ENCODE results near the gene MRPL37.
"Not testable (repeated sequence)": the region's sequence is repeated elsewhere in the genome, so short reads cannot be mapped to it uniquely, and the experiment has no call there.

MRPL37 gene

DNA sequence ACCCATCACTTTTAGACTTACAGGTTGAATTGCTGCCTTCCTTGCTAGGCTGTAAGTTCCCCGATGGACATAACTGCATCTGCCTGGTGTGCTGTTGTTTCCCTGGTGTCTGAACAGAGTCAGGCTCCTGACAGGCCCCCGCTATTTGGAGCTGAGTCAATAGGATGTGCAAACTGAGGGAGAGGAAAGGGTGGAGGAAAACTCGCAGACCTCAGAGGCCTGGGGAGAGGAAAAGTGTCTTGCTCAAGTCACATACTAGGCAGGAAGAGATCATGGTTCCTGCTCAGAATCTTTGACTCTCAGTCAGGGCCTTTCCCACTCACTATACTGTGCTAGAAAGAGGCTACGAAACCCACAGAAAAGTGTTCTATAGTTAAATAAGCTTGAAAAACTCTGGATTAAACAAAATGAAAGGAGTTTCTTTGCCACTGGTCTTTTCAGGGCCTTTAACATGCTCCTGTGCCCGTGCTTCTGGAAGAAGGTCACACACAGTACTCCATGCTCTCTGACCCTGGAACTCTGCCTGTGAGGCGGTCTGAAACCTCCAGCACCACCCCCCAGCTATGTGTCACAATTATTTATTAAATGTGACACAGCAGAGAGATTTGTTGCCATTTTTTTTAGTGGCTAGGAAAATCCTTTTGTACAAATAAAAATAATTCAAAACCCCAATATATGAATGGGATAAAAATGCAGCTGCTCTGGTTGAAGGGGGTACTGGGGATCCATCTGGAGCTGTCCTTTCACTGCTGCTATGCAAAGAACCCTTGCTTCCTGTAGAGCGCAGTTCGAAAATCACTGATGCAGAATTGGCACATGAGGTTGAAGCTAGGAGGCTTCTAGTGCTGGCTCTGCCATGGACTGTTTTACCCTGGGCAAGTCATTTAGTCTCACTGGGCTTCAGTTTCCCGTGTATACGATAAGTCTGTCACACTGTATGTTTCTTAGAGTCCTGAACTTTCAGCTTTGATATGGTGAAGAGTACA, 27.1 kb upstream of the MRPL37 start:
- DNase-seq (ENCODE audit: low spot score), result no peak

DNA sequence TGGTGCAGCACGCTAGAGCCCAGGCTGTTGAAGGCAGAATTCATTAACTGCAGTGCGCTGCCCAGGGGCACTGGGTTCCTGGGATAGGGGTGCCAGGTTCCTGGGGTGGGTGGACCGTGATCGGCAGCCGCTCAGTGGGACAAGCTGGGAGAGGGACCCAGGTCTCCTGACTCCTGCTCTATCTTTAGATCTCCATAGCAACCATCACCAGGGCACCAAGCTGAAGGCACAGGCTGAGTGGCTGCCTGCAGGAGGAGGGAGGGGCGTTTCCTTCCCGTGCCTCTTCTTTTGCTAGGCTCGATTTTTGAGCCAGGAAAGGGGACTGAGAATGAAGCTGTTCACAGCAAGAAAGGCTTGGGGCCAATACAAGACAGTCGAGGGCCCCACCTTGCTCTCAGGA, 26.3 kb upstream of the MRPL37 start:
- no peak for DNase-seq (ENCODE audit: low spot score)

DNA sequence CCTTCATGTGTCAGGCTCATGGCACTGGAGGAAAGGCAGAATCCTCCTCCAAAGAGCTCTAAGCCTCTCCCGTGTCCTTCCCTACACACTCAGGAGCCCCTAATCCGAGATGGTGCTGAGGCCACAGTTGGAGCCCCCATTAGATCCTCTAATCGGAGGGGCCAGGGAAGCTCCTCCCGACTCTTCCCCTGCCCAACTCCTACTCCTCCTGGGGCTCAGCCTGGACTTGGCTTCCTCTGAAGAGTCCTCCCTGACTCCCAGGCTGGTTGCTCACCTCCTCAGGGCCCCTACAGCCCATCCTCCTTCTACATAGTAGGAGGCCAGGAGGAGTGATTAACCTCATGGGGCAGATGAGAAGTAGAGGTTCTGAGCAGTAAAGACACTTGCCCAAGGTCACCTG, 25.9 kb upstream of the MRPL37 start:
- no peak for DNase-seq (ENCODE audit: low spot score)

DNA sequence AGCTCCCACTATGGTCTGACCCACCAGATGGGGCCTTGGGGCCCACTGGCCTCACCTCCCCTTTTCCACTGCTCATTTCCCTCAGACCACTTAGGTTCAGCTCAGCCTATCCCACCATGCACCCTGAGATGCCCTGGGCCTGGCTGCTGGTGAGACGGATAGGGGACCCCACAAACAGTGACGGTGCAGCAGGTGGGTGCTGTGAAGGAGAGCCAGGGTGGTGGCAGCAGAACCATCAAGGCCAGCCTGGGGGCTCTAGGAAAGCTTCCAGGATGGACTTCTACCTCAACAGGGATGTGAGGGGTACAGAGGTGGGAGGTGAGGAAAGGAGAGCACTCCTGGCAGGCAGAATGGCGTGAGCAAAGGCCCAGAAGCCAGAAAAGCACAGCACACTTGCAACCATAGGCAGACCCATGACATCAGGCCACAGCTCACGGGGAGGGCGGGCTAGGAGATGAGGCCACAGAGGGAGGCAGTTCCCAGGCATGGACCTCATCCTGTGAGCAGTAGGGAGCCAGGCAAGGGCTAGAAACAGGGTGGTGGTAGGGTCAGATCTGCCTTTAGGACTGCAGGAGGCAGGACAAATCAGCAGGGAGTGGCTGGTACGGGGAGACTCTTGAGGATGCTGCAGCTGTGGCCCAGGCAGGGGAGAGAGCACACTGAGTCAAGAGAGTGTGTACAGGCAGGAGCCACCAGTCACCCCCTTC, 23.2 kb upstream of the MRPL37 start:
- DNase-seq (ENCODE audit: low spot score), result no peak

DNA sequence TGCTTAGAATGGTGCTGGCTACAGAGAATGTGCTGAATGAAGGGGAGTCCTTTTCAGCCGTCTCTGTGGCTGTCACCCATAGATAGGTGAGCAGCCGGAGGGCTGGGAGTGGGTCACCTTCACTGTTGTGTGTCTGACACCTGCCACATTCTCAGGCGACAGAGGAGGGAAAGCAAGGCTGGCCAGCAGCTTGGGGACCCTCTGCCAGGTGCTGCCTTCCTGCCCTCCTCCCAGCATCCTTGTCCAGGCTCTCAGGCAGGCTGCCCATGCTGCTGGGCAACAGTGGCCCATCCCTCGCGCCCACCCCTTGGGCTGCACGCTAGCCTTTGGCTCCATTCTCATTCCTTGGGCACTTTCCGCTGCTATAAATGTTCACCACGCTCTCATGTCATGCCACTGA, 22.2 kb upstream of the MRPL37 start:
- DNase-seq (ENCODE audit: low spot score), result no peak

DNA sequence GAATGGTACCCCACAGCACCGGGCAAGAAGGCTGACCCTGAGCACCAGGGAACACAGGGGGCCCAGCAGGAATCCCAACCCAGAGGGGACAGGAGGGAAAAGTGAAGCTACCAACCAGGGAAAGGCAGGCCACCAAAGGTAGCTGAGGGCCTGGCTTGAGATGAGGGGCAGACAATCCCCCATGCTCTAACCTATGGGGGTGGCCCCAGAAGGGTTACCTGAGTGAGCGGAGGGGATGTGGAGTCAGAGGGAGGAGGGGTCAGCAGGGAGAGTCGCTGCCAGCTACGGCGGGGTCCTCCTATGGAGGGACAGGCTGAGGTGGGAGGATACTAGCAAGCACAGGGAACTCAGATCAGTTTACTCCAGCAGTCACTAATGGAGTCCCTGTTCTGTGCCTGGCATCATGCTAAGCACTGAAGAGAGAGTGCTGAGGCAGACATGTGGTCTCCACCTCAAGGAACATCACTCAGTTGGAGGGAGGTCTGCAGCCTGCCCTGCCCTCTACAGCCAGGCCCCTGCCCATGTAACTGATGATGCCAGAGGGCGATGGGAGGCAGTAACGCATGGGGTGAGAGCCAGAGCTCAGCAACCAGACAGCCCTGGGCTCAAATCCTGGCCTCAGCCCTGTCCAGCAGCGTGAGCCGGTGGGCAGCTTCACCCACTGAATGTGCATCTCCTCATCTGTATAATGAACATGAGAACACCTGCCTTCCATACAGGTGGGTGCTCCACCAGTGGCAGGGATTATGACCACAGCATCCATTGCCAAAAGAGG, 21.5 kb upstream of the MRPL37 start:
- DNase-seq (ENCODE audit: low spot score), result no peak

DNA sequence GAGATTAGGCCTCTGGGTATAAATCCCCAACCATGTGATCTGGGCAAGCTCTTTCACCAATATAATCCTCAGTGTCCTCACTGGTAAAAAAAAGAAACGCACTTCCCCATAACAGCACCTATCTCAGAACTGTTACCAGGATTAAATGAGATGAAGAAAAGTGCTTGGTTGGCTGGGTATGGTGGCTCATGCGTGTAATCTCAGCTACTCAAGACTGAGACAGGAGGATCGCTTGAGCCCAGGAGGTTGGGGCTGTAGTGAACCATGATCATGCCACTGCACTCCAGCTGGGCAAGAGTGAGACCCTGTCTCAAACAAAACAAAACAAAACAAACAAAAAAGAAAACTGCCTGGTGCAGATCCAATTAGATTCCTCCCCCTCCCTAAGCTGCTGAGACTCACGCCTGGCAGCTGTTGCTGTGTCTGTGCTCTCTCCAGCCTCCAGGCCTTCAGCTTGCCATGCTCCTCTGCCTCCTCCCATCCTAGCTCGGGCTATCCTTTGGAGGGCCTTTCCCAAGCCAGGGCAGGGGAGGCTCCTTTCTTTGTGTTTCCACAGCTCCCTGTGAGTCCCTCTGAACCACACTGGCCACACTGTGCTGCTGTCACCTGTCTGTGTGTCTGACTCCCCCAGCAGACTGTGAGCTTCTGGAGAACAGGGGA, 19.1 kb upstream of the MRPL37 start:
- no peak for DNase-seq (ENCODE audit: low spot score)

DNA sequence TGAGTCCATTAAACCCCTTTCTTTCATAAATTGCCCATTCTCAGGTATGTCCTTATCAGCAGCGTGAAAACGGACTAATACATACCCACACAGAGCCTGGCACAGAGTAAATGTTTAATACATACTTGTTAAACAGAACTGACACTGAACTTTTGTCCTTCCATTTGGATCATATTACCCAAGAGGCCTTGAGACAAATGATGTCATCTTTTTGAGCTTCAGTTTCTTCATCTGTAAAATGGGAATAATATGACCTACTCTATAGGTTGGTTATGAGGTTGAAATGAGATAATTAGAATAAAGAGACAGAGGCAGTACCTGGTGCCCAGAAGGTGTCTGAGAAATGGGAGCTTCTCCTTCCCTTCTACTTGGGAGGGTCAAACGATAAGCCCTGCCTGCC, 13.9 kb upstream of the MRPL37 start:
- no peak for DNase-seq (ENCODE audit: low spot score)

DNA sequence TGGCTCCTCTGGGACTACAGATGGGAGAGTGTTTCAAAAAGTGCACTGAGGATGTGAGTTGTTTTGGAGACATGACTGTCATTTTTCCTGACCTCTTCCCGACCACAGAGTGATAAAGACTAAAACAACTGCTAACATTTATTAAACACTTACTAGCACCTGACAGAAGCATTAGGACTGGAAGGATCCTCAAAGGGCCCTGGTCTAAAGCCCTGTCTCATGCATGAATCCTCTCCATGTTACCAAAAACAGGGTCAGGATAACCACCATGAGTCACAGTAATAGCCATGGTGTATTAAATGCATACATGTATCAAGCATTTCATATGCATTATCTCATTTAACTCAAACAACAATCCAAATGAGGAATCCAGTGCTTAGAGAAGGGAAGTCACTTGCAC, 11.7 kb upstream of the MRPL37 start:
- no peak for DNase-seq (ENCODE audit: low spot score)

DNA sequence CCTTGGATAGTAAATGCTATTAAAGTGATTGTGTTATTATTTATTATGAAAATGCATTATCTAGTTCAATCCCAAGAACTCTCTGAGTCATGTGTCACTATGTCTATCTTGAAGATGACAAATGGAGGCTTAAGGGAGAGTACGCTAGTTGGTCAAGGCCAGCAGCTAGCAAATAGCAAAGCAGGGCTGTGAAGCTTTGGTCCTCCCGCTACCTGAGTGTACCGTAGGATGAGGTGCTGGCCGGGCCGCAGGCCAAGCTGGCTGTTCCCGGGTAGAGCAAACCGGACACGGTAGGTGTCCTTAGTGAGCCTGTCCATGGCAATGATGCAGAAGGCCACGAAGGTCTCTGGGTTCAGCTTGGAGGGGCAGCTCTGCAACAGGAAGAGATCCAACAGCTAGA, 9.4 kb upstream of the MRPL37 start:
- DNase-seq (ENCODE audit: low spot score), result no peak

DNA sequence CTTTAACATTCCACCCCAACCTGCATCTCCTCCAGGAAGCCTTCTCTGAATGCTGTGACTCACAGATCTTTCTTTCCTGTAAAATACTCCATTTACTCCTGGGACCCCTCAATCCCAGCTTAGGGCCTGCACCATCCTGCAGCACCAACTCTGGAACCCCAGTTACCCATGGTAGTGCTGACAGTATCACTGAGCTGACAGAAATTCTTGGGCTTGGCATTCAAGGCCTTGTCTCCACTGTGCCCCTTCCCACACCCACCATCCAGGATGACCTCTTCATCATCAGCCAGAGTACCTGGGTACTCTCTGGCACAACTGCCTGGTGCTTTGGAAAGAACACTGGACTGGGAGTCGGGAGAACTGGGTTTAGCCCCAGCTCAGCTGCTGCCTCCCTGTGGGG, 8.4 kb upstream of the MRPL37 start:
- DNase-seq (ENCODE audit: low spot score), result no peak

DNA sequence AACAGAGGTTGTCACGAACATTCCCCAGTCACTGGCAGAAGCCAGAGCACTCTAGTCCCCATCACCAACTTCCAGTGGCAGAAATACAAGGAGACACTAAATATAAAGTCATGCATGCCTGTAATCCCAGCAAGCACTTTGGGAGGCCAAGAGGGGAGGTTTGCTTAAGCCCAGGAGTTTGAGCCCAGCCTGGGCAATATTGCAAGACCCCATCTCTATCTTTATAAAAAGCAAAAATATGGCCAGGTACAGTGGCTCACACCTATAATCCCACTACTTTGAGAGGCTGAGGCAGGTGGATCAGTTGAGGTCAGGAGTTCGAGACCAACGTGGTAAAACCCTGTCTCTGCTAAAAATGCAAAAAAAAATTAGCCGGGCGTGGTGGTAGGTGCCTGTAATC, 6.5 kb upstream of the MRPL37 start:
- DNase-seq (ENCODE audit: low spot score), result no peak

DNA sequence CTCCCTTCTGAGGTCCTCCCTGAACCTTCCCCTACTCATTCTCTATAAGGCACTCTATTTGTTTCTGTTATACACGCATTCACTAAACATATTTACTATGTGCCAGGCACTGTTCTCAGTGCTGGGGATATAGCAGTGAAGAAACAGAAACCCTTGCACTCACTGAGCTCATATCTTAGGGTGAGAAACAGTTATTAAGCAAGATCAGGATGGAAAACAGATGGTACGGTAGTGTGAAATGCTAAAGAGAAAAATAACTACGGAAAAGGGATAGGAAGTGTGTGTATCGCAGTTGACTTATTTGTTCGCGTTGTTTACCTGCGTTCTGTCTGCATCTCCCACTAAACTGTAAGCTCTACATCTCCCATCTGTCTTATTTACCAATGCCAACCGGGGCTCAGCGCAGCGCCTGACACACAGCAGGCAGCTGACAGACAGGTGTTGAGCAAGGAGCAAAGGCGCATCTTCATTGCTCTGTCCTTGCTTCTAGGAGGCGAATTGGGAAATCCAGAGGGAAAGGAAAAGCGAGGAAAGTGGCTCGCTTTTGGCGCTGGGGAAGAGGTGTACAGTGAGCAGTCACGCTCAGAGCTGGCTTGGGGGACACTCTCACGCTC, 709 bp upstream of the MRPL37 start:
- no peak for DNase-seq (ENCODE audit: low spot score)

DNA sequence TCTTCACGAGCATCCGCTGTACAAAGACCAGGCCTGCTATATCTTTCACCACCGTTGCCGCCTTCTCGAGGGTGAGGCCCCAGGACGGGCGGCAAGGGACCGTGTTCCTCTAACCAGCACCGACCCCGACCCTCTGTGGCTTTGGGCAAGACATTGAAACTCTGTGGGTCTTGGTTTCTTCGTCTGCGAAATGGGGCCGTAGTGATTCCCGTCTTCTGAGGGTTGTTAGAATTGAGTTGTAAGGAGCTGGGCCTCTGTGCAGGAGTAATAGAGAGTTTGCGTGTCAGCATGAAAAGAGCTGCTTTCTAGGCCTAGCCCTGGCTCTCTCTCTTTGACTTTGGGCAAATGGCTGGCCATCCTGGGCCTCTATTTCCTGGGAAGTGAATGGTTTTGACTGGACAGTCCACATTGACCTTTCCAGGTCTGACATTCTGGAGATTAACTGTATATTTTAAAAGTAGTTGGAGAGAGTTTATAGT, 591 bp downstream of the MRPL37 start:
- no peak for DNase-seq (ENCODE audit: low spot score)

DNA sequence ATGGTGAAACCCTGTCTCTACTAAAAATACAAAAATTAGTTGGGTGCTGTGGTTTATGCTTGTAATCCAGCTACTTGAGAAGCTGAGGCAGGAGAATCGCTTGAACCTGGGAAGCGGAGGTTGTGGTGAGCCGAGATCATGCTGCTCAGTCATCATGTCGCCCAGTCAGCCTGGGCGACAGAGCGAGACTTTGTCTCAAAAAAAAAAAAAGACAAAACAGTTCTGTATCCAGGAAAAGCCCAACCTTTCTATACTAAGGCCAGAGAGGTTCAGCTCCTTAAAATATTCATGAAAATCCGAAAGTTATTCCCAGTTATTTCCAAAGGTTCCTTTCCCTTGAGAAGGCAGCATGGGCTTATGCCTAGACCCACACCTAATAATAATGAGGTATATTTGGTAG, 4.2 kb downstream of the MRPL37 start:
- DNase-seq (ENCODE audit: low spot score), result no peak

DNA sequence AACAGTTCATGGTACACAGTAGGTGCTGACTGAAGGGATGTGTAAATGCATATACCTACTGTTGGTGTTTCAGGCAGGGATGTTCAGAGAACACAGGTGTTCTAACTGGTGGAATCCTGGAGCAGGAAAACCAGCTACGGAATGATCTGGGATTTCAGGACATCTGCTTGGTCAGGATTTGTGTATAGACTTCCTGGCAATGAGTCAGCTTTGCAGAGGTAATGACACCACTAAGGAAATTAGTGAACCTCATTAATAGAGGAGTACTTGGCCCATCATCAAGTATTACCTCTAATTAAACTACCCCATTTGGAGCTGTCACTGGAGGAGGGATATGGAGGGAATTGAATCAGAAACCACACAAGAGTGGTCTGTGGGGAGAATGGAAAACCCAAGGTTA, 7.3 kb downstream of the MRPL37 start:
- no peak for DNase-seq (ENCODE audit: low spot score)

DNA sequence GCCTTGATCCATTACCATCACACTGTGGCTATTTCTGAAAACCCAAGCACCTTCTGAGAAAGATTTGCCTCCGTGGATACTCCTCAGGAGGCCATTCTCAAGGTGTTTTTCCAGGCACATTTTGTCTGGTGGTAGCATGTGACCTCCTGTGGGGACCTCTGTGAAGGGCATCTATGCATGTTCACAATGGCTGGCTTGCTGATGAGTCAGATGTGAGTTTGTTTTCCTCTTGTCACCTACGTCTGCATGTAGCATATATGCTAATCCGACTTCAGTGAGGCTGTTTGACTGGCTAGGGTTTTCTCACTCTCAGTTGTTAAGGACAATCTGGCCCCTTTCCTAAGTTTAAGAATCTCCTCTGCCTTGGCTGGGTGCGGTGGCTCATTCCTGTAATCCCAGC, 7.9 kb downstream of the MRPL37 start:
- not testable (repeated sequence) for DNase-seq (ENCODE audit: low spot score)

DNA sequence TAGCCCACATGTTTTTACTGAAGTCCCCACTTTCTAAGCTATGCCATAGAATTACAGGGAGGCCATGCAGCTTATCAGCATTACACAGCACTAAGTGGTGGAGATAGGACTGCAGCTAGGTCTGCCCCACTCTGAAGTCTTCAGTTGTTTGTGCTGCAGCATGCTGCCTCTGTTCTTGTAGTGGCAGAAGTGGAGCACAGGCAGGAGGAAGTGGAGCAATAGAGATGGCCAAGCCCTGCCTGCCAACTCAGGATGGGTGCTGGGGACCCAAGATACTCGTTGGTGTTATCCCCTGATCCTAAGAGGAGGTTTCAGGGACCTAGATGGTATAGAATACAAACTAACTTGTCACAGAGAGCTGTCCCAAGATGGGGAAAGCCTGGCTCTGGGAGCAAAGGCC, 12.9 kb downstream of the MRPL37 start:
- DNase-seq (ENCODE audit: low spot score), result no peak

DNA sequence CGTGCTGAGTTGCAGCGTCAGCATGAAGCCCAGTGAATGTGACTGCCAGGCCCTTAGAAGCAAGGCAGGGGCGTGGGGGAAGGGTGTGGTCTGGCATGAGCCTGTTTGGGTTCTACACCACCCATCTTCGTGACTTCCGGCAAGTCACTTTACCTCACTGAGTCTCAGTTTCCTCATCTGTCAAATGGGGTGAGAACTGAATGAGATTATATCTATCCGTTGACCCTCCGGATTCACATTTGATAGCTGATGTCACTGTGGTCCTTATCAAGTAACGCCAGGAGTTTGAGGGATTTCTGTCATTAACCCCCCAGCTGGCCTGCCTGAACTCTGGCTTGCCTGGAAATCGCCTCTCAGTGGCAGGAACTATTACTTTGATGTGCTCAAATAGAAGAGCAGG, 15.6 kb downstream of the MRPL37 start:
- no peak for DNase-seq (ENCODE audit: low spot score)

DNA sequence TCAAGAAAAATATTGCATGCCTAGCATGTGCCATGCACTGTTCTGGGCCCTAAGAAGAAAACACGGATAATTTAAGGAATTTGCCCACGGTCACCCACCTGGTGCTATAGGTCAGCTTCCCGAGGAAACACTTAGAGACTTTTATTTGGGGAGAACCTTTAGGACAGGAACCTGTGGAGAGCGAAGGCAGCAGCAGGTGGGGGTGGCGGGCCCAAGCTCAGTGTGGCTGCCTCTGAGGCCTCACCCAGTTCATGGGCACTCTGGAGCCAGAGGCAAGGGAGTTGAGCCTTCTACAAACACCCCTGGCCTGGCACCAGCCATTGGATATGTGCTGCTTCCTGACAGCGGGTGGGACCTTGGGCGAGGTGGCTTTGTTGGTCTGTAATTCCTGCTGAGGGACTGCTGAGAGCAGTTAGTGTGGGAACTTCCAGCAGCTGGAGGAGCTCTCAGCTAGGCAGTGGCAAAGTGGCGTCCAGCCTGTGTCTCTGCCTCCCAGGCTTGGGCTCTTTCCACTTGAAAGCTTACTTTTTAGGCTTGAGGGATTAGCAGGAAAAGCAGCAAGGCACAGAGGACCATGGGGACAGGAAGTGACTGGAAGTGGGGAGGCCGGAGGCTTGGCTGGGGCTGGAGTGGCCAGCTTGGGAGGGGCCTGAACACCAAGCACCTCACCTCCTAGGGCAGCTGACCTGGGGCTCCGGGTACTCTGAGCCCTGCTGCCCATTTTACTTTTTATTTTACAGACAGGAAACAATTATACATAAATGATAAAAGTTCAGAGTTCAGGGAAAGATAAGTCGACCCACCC, 19.1 kb downstream of the MRPL37 start:
- no peak for DNase-seq (ENCODE audit: low spot score)

DNA sequence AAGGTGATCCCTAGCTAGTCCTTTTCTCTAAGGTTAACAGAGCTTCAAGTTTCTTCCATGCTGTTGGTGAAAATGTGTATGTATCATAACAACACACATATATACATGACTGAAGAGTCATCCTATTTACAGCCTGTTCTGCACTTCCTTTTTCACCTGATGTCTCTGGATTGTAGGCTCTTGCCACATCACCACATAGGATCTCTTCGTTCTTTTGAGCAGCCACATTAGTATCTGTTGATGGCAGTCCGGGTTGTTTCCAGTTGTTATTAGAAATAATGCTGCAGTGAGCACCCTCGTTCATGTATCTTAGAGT, 19.7 kb downstream of the MRPL37 start:
- no peak for DNase-seq (ENCODE audit: low spot score)
